Measurements from ENCODE around the gene ASCL5.

- TF ChIP-seq CTCF (conservative IDR thresholded peaks at IDR 0.05; ENCODE audit: low read depth, low read length), result no peak
- no peak for TF ChIP-seq EZH2 (IDR thresholded peaks at IDR 0.05; ENCODE audit: borderline replicate concordance, low read depth, low read length, poor library complexity, severe bottlenecking)
These were observed 17.3 kb downstream of the ASCL5 start for GRCh38 chr1:201109651-201110050.
